Muscle of back (tissue), 11 donors: ENCODE measurements around the gene MAP4K4. TPM values are rescaled to one million over a fixed set of nuclear protein-coding genes. Genes with fewer than 3 reads are reported as not detected.

Source experiments
- DNase-seq, 3 donors: peaks; one replicate each; pipeline versions ENCODE4 v3.0.0 to v3.0.0-alpha.2; 2013
- polyA plus RNA-seq, 10 donors: library from polyadenylated mRNA; unstranded; fragments of 120-200 nt; gene quantifications; one replicate each; pipeline ENCODE4 v1.2.1, GENCODE V29; 2013; ENCODE audit not compliant: insufficient read length in 10 of 10

Gene MAP4K4
- polyA plus RNA-seq, 10 donors = 115 to 149 (median 130) TPM

- DNase-seq = no peak
Measured at GRCh38 chr2:101690547-101691152, 6.9 kb upstream of the MAP4K4 start.

- DNase-seq = no peak
Measured at GRCh38 chr2:101692041-101692440, 5.5 kb upstream of the MAP4K4 start.

DNA sequence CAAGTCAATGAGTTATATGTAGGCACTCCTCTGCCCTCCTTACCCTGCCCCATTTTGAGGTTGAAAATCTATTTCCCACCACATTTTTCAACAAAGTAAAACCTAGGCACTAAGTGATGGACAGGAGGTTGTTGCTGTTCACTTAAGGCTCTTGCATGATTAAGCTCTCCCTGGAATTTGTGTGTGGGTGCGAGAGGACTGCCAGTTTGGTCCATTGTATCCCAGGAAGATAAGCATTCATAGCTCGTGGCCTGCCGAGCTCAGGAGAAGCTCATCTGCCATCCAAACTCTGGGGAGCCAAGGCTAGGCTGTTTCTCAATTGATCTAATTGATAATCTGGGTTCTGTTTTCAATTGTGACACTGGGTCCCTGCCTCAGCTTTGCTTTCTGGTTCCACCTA is 4.7 kb upstream of the MAP4K4 start:
- DNase-seq = no peak

- no peak for DNase-seq
Measured at GRCh38 chr2:101693991-101694588, 3.4 kb upstream of the MAP4K4 start.

DNA sequence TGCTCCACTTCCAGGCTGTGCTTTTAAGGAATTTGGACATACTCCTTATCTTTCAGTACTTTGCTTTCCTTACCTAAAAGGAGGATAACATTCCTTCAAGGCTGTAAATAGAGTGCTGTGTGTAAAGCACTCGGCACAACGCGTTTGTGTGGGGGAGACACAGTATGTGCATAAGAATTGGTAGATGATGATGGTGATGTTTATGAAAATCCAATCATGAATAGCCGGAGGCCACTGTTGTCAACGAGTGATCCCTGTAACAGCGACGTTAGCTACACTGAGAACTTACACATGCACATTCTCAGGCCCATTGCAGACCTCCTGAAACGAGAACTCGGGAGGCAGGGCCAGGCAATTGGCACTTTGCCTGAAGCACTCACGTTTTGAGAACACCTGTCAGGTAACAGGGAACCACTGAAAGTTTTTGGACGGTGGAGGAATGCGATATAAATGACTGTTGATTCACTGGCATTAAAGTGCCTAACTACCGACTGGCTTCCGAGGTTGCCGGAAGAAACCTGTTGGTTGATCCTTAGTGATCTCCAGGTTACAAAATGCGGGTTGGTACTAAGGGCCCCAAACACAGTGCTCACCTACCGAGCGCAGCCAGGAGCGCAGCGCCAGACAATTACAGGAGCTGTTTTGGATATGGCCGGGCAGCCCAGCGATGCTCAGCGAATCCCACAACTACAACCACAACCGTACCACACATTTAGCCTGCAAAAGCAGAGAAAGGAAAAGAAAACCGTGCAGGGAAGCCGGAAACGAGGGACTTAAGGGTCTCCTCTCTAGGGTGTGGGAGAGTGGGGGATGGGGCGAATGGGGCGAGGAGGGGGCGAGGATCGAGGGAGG is 1.0 kb upstream of the MAP4K4 start:
- DNase-seq = peak in 1 of 3 donors; percentile 34

DNA sequence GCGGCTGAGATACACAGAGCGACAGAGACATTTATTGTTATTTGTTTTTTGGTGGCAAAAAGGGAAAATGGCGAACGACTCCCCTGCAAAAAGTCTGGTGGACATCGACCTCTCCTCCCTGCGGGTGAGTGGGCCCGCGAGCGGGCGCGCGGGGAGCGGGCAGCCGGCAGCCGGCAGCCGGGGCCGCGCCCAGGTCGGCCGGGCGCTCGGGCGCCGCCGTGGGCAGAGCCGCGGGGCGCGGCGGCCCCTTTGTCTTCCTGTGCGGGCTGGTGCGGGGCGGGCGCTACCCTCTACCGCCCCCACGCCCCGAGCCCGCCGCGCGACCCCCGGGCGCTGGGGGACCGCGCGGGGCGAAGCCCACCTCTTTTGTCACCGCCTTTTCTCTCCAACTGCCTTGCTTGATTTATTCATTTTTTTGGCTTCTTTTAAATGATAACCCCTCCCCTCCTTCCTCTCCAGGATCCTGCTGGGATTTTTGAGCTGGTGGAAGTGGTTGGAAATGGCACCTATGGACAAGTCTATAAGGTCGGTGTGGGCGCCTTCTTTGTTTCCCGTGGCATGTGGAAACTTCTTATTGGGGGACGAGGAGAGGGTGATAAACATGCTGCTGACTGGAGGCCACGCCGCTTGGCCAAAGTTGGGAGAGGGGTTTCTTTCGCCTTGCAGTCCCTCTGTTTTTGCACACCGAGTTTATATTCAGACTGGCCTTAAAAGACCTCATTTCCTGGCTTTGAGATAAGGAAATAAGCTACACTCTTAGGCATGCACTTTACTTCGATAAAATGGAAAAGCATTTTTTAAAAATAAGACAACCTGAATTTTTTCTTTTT is 722 bp downstream of the MAP4K4 start:
- peak in 2 of 3 donors; percentile 43 to 80 for DNase-seq

DNA sequence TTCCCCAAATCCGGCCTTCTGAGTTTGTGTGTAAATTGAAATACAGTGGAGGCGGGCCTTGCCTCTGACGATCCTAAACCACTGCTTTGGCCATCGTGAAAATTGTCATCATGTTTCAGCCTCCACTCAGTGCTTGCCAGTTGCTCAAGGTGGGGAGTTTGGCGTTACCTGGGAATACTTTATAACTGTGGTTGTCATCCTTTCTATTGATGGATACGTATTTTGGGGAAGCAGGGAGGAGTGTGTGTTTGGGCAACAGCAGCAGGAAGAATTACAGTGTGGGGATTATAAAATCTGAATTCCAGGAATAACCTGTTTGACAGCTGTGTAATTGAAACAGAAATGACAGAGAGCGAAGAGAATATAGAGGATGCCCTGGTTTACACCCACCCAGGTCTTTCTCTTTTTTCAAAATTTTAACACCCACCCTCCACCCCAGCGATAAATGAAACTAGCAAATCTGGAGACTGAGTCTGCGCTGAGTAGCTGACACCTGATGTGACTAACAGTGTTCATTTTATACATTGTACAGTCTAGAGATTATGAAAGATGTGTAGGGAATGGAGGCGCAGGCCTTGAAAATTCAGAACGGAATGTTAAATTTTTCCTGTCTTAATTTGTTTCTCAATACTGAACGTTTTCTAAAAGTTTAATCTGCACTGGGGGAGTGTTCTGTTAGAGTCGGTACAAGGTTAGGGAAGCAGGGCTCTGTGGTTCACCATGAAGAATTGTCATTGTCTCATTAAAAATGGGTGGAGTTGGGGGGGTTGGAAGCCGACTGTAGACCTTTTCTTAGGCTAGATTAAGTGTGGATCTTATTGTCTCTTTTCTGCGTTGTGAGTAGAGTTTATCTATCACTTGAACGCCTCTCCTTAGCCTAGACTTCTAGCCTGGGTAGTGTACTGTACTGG is 1.6 kb downstream of the MAP4K4 start:
- peak in 2 of 3 donors; percentile 18 to 73 for DNase-seq

- peak in 2 of 3 donors; percentile 10 to 59 for DNase-seq
Measured at GRCh38 chr2:101699755-101700461, 2.4 kb downstream of the MAP4K4 start.

- peak in 1 of 3 donors; percentile 15 for DNase-seq
Measured at GRCh38 chr2:101704046-101704466, 6.5 kb downstream of the MAP4K4 start.

GRCh38 chr2:101704816-101705578 is 7.5 kb downstream of the MAP4K4 start:
- peak in 1 of 3 donors; percentile 15 for DNase-seq

DNA sequence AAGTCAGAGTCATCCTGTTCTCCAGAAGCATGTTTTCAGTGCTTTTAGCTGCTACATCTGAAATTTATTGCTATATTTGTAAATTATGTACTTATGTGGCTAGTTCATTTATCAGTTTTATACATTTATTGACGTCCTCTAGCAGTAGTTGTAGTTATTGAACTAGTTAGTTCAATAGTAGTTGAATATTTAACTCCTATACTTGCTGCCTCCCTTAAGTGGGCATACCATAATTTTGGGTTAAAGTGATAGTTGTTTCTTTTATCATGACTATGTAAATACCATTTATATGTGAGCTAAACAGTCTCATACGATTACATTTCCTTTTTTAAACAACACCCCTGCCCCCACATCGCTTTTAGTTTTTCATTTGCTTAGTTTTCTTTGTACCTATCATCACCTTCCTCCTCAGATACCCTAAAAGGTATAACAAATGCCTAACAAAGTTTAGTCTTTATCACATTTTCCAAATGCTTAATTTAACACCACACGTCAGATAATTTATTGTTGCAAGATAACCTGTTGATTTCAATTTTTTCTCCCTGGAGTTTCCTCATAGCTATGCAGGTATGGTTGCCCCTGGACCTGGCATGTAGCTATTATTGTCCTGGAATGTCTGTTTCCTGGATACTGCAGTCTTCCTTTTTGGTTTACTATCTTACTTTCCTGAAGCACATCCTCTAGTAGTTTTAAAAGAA is 8.8 kb downstream of the MAP4K4 start:
- no peak for DNase-seq

DNA sequence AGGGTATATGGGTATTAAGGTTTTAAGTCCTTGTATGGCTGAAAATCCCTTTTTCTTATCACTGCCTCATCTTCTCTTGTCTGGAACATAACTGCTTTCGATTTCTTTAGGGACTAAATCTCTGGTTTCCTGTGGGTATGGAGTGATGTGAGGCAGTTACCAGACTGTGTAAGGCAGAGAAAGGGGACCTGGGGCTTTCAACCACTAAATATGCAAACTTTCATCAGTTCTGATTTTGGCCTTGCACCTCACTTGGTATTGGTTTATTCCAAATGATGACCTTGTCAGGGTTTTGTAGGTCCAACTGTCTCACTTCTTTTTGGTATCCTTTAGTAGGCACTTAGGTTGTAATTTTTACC is 9.3 kb downstream of the MAP4K4 start:
- DNase-seq = no peak

- no peak for DNase-seq
Measured at GRCh38 chr2:101710036-101710435, 12.5 kb downstream of the MAP4K4 start.

DNA sequence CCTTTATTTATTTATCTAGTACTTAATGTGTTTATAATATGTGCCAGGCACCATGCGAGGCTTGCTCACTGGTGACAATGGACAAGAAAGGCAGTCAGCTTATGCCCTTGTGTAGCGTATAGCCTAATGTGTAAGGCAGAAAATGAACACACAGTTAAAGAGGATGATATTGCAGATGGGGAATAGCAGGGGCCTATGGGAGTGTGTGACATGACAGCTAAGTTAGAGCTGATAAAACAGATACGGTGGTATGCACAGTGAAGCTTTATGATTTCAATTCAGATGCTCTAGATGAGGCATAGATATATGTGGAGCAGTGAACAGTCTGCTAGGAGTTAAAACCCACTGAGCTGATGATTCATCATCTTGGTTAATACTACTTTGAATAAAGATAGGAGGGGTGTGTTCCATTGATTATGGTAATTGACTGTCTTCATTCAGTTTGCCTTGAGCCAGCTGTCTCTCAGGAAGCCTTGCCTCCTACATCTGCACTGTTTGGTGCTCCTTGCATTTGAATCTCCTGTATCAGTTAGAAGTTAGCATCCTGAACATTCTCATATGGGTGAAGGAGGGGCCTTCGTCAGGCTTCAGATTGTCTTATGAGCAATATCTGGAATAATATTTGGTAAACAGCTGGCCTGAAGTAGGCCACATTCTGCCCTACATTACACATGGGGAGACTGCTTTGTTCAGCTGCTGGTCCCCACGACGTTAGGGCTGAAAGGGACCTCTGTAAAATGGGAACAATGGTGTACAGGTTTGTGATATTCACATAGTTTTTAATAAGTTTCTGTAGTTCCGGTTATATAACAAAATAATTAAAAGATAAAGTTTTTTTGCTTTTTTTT is 13.2 kb downstream of the MAP4K4 start:
- no peak for DNase-seq

DNA sequence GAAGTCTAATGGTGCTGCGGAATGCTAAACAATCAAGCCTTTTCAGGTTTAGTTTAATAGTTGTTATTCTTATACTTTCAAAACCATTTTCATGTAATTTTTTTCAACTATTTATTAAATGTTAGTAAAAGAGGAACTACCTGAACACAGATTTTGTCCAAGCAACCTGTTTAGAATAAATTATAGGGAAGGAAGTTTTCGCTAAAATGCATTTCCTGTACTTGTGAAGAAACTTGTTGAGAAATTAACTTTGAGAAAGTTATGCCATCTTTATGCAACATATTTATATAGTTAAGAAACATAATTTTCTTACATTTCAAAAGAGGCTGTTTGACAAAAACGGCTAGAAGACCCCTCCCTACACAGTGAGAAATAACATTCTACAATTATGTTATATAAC is 16.6 kb downstream of the MAP4K4 start:
- DNase-seq = no peak

DNA sequence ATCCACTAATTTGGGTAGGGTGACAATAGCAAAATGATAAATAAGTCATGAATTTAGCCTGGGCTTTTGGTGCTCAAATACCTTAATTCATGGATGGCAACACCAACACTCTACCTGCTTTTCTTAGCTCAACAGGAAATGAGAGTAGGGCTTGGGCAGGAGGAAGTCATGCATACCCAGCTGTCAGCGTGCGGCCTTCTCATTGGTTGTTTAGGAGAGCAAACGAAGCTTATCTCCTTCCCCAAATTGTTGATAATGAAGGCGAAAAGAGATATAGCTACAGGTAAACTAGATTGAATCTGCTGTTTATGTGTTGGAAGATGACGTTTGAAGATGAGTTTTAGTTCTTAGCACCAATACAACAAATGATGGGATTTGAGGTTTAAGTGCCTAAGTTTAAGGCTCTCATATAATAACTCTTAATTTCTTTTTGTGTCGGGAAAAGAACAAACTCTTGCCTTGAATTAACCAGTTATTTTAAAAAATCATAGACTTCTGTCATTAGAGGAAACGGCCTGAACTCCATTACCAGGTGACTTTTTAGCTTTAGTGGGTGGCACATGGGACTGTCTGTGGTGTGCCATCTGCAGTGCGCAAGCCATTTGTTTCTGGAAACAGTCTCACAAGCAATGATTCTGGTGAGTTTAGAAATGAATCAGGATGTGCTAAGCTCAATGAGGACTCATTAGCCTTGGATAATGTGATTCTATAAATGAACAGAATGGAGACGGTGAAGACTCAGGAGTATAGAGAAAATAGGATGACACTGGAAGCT is 19.8 kb downstream of the MAP4K4 start:
- no peak for DNase-seq

GRCh38 chr2:101718479-101718878 is 21.0 kb downstream of the MAP4K4 start:
- no peak for DNase-seq
